Spleen (tissue), 7 donors: Measurements from ENCODE around the gene RNF126.

Experiments used
- CTCF ChIP-seq, 11 experiments: fragments of 200-600 bp in 7 of 11; fragments of 450-650 bp in 4 of 11; sonication (generic) in 4 of 11; IDR thresholded peaks in 8 of 11; conservative IDR thresholded peaks in 3 of 11; 1 replicate in 7 of 11; 2 replicates in 4 of 11; pipeline versions ENCODE4 v1.4.0 to v1.8.0; 2016 to 2021; ENCODE audit warnings: antibody characterized with exemption in 11 of 11, inconsistent platforms in 4 of 11, mild to moderate bottlenecking in 1 of 11
- POLR2A ChIP-seq, 3 donors: fragments of 450-650 bp; IDR thresholded peaks; one replicate each; pipeline ENCODE4 v1.5.1; 2017; ENCODE audit warnings: antibody characterized with exemption in 3 of 3, mild to moderate bottlenecking in 1 of 3
- donor health status: DM: no; HTN: no; CAD: no; lungs with moderate emphysema.
- donor health status: DM: no; HTN: no; CAD: no.
- donor health status: DM: no; HTN: no; CAD: no.

GRCh38 chr19:670609-671075, 7.6 kb upstream of the RNF126 start:
- no peak for TF ChIP-seq CTCF (IDR thresholded peaks at IDR 0.05 in 8 of 11, conservative IDR thresholded peaks at IDR 0.05 in 3 of 11)
- no peak for TF ChIP-seq POLR2A (IDR thresholded peaks at IDR 0.05)
